HFFc6 (cell line): ENCODE results near the gene TAS1R1. TPM values are rescaled to one million over a fixed set of nuclear protein-coding genes. Genes with fewer than 3 reads are reported as not detected.
A peak's percentile ranks its signal among the peaks of the same experiment; 100 is the strongest.

ENCODE experiments used
- DNase-seq: peaks from one replicate; pipeline ENCODE4 v3.0.0-alpha.2; 2018
- H3K27ac Mint-ChIP-seq: 2 replicates; pipeline ENCODE4 v1.8.0; 2020; ENCODE audit warnings: mild to moderate bottlenecking, mixed read lengths
- H3K27me3 Mint-ChIP-seq: 2 replicates; pipeline ENCODE4 v1.8.0; 2021; ENCODE audit warnings: mild to moderate bottlenecking, moderate library complexity, mixed read lengths; ENCODE audit not compliant: insufficient read depth
- H3K36me3 Mint-ChIP-seq: 2 replicates; pipeline ENCODE4 v1.8.0; 2021; ENCODE audit warnings: low read depth, mixed read lengths
- H3K4me1 Mint-ChIP-seq: 2 replicates; pipeline ENCODE4 v1.8.0; 2020; ENCODE audit warnings: low read depth, mixed read lengths
- H3K4me3 Mint-ChIP-seq: 2 replicates; pipeline ENCODE4 v1.8.0; 2020; ENCODE audit warnings: mild to moderate bottlenecking, moderate library complexity, mixed read lengths
- H3K9me3 Mint-ChIP-seq: 2 replicates; pipeline ENCODE4 v1.8.0; 2020; ENCODE audit warnings: mild to moderate bottlenecking, mixed read lengths
- CTCF ChIP-seq: fragments of 200-600 bp; sonication (generic); IDR thresholded peaks from 2 replicates; pipeline ENCODE4 v1.5.0; 2021; ENCODE audit warnings: antibody characterized with exemption, mild to moderate bottlenecking
- long read RNA-seq: library from polyadenylated mRNA; unstranded; transcript quantifications from one replicate; pipeline ENCODE4 v2.0.0, GENCODE V29; 2019
- total RNA-seq, 6 experiments: library from RNA; stranded (reverse); fragmentation: NEBNext Ultra II Directional; extraction: Animal tissue kit (Norgen Biotek cat#: 25700); gene quantifications; 2 replicates in 1 of 6; 3 replicates in 5 of 6; pipeline ENCODE4 v1.2.3, GENCODE V29; 2021

Gene TAS1R1
- not detected for total RNA-seq
- long read RNA-seq: 0 reads

GRCh38 chr1:6554907-6555778 lies at the start of gene TAS1R1:
Gene TAS1R1 (plus strand): TSS chr1:6555307. CDS start chr1:6555374, 67 bp downstream.
- Mint-ChIP-seq H3K4me1 (peaks cover 14% of the 10 kb centered on the region), H3K4me3 (peak within 1 kb of the TSS; percentile 83), H3K27me3 (no peaks in the 10 kb centered on the region; the same call in 1 of the 2 replicates), H3K9me3 (no peaks in the 10 kb centered on the region), H3K27ac (peak within 1 kb of the TSS; percentile 46; the same call in 1 of the 2 replicates), H3K36me3 (no peaks in the 10 kb centered on the region)
- no peak for DNase-seq
- no peak for TF ChIP-seq CTCF

DNA sequence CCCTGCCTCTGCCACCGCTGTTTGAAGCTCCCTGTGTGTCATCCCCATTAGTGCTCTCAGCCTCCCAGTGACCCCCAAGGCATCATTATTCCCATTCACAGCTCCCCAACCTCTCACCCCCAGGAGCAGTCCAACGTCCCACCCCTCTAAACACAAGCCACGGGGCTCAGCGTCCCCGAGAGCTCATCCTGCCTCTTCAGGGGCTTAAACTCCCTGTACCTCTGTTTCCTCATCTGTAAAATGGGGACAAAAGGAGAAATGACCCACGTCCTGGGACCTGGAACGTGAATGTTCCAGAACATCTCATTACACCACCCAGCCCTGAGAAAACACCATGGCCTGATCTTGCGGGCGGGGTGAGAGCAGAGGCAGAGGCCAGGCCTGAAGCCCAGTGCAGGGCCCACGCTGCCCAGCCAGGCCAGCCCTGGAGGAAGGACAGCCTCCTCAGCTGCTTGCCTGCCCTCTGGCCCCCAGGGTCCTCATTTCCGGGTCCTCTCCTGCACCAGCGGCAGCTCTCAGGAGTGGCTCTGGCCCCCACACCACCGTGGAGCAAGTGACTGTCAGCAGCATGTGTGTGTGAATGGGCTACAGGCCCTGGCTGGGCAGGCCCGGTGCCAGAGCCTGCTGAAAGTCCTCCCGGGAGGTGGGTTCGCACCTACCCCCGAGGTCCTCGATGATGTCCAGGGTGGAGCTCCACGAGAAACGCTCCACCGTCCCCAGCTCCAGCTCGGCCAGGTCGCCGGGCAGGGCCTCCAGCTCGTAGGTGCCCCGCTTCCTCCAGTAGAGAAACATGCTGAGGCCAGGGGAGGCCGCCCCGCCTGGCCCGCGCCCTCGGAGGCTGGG lies 49.5 kb upstream of the TAS1R1 start:
- H3K4me1 Mint-ChIP-seq: no peaks in the 10 kb centered on the region
- DNase-seq: no peak
- TF ChIP-seq CTCF: no peak
- no peaks in the 10 kb centered on the region for H3K36me3 Mint-ChIP-seq
- peaks cover 12% of the 10 kb centered on the region for H3K27me3 Mint-ChIP-seq
- no peak overlapping the region for H3K27ac Mint-ChIP-seq
- H3K4me3 Mint-ChIP-seq: no peak overlapping the region
- H3K9me3 Mint-ChIP-seq: no peaks in the 10 kb centered on the region

GRCh38 chr1:6506210-6507036 lies 48.7 kb upstream of the TAS1R1 start:
- Mint-ChIP-seq H3K36me3 (no peaks in the 10 kb centered on the region), H3K9me3 (no peaks in the 10 kb centered on the region), H3K27ac (no peak overlapping the region), H3K4me1 (no peaks in the 10 kb centered on the region), H3K27me3 (peaks cover 6% of the 10 kb centered on the region; the same call in 1 of the 2 replicates), H3K4me3 (no peak overlapping the region)
- no peak for TF ChIP-seq CTCF
- no peak for DNase-seq

DNA sequence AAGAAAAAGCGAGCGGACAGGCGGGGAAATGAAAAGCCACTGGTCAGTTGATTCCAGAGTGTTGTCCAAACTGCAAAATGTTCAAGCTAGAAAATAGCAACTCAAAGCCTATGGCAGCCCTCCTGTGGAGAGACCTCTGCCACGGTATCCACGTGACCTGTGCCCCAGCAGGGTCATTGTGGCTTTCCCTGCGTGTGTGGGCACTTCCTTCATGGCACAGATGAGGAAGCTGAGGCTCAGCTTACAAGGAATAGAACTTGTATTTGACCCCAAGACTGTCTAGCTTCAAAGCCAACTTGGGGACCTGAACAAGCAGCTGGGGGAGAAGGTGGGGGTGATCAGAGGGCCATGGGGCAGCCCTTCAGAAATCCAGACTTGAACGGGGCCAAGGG lies 48.1 kb upstream of the TAS1R1 start:
- Mint-ChIP-seq H3K4me3 (no peak overlapping the region), H3K27me3 (peaks cover 6% of the 10 kb centered on the region; the same call in 1 of the 2 replicates), H3K36me3 (no peaks in the 10 kb centered on the region), H3K9me3 (no peaks in the 10 kb centered on the region), H3K4me1 (no peaks in the 10 kb centered on the region), H3K27ac (no peak overlapping the region)
- no peak for TF ChIP-seq CTCF
- no peak for DNase-seq

DNA sequence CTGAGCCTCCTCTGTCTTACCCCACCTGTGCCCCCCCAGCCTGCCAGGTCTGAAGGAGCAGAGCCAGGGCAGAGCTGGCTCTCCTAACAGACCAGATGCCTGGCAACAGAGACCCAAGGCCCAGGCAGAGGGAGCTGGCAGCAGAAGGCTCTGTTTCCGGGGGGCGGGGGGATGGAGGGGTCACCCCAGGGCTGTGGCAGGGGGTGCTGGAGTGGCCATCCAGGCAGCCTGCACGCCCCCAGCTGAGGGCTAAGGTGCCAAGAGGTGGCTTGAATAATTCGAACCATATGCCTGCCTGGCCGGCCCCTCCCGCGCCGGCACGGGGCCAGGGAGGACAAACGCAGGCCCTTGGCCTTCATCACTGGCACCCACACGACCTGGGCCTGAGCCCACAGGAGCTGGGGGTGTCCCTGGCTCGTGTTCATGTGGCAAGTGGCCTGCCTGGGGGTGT lies 47.6 kb upstream of the TAS1R1 start:
- H3K36me3 Mint-ChIP-seq: no peaks in the 10 kb centered on the region
- DNase-seq: no peak
- no peaks in the 10 kb centered on the region for H3K9me3 Mint-ChIP-seq
- H3K4me3 Mint-ChIP-seq: no peak overlapping the region
- no peak overlapping the region for H3K27ac Mint-ChIP-seq
- H3K27me3 Mint-ChIP-seq: peaks cover 6% of the 10 kb centered on the region; the same call in 1 of the 2 replicates
- H3K4me1 Mint-ChIP-seq: no peaks in the 10 kb centered on the region
- TF ChIP-seq CTCF: no peak
